Suprapubic skin (tissue), 4 donors: ENCODE results near the gene NAA80. TPM values are rescaled to one million over a fixed set of nuclear protein-coding genes. Genes with fewer than 3 reads are reported as not detected.

ENCODE experiments used
- DNase-seq, 2 donors: peaks; one replicate each; pipeline ENCODE4 v3.0.0-alpha.2; 2019; ENCODE audit warnings: low spot score in 2 of 2
- H3K27ac ChIP-seq: fragments of 200-600 bp; sonication (generic); one replicate; pipeline ENCODE4 v1.5.1; 2019
- H3K27me3 ChIP-seq: fragments of 200-600 bp; sonication (generic); one replicate; pipeline ENCODE4 v1.5.1; 2019
- H3K36me3 ChIP-seq: fragments of 200-600 bp; sonication (generic); one replicate; pipeline ENCODE4 v1.5.1; 2019
- H3K4me1 ChIP-seq: fragments of 200-600 bp; sonication (generic); one replicate; pipeline ENCODE4 v1.5.1; 2019
- H3K4me3 ChIP-seq: fragments of 200-600 bp; sonication (generic); one replicate; pipeline ENCODE4 v1.5.1; 2019; ENCODE audit warnings: mild to moderate bottlenecking
- H3K9me3 ChIP-seq: fragments of 200-600 bp; sonication (generic); one replicate; pipeline ENCODE4 v1.5.1; 2019
- CTCF ChIP-seq, 2 donors: fragments of 200-600 bp in 1 of 2; fragments of 450-650 bp in 1 of 2; sonication (generic) in 1 of 2; IDR thresholded peaks; one replicate each; pipeline ENCODE4 v1.5.1; 2016 to 2019; ENCODE audit warnings: antibody characterized with exemption in 2 of 2, mild to moderate bottlenecking in 1 of 2, moderate library complexity in 1 of 2
- EP300 ChIP-seq: sonication (generic); formaldehyde crosslinking; IDR thresholded peaks from one replicate; pipeline ENCODE4 v1.6.1; 2017; ENCODE audit warnings: antibody characterized with exemption
- POLR2A ChIP-seq, 2 donors: fragments of 450-650 bp; IDR thresholded peaks; one replicate each; pipeline ENCODE4 v1.6.1; 2017; ENCODE audit warnings: antibody characterized with exemption in 2 of 2, mild to moderate bottlenecking in 2 of 2, moderate library complexity in 2 of 2
- POLR2AphosphoS5 ChIP-seq, 3 donors: sonication (generic); formaldehyde crosslinking; IDR thresholded peaks; one replicate each; pipeline ENCODE4 v1.6.1; 2017; ENCODE audit warnings: antibody characterized with exemption in 3 of 3
- WGBS: methylation state at CpG from one replicate; pipeline ENCODE4 v1.1.5; 2018; 5-methylcytosine and 5-hydroxymethylcytosine counted together
- total RNA-seq, 4 donors: library from RNA; depleted of rRNA; stranded (reverse); fragments of >200 nt; gene quantifications; one replicate each; pipeline ENCODE4 v1.1.0, GENCODE V29; 2016

The NAA80 gene
- total RNA-seq, 4 donors from 2014 or later = 19.5 to 23.4 (median 20.3) TPM

- peaks cover 16% of the 10 kb centered on the region for H3K4me1 ChIP-seq
- H3K4me3 ChIP-seq = no peak overlapping the region
- no peak overlapping the region for H3K27ac ChIP-seq
- no peaks in the 10 kb centered on the region for H3K9me3 ChIP-seq
- 85% methylated on average over 8 of the region's 8 CpGs for WGBS
- peaks cover 16% of the 10 kb centered on the region for H3K27me3 ChIP-seq
- DNase-seq = no peak
- TF ChIP-seq POLR2AphosphoS5 (IDR thresholded peaks at IDR 0.05) (no peak), EP300 (no peak), CTCF (IDR thresholded peaks at IDR 0.05) (no peak), POLR2A (IDR thresholded peaks at IDR 0.05) (no peak)
- no peaks in the 10 kb centered on the region for H3K36me3 ChIP-seq
Measured at GRCh38 chr3:50279255-50280016, 19.8 kb downstream of the NAA80 start.

- no peak for DNase-seq
- Histone ChIP-seq H3K27me3 (peaks cover 19% of the 10 kb centered on the region), H3K4me3 (no peak within 1 kb of the TSS), H3K9me3 (no peaks in the 10 kb centered on the region), H3K27ac (no peak within 1 kb of the TSS), H3K36me3 (no peaks in the 10 kb centered on the region), H3K4me1 (peaks cover 22% of the 10 kb centered on the region)
- TF ChIP-seq CTCF (IDR thresholded peaks at IDR 0.05) (no peak), POLR2AphosphoS5 (IDR thresholded peaks at IDR 0.05) (no peak), EP300 (no peak), POLR2A (IDR thresholded peaks at IDR 0.05) (no peak)
- no CpG with 5 or more reads among the region's 2 CpGs for WGBS
Measured at GRCh38 chr3:50278880-50279224, 20.4 kb downstream of the NAA80 start, which contains the start of gene LSMEM2. TSS of gene LSMEM2 (plus strand) at chr3:50279087. CDS start at chr3:50279114, 27 bp downstream.

- no peaks in the 10 kb centered on the region for H3K9me3 ChIP-seq
- peaks cover 23% of the 10 kb centered on the region for H3K27me3 ChIP-seq
- no peak for TF ChIP-seq POLR2A (IDR thresholded peaks at IDR 0.05)
- no peak for TF ChIP-seq CTCF (IDR thresholded peaks at IDR 0.05)
- TF ChIP-seq EP300 = no peak
- no peak for DNase-seq
- H3K36me3 ChIP-seq = no peaks in the 10 kb centered on the region
- 80% methylated on average over 4 of the region's 4 CpGs for WGBS
- no peak overlapping the region for H3K4me3 ChIP-seq
- no peak overlapping the region for H3K27ac ChIP-seq
- H3K4me1 ChIP-seq = peaks cover 27% of the 10 kb centered on the region
Measured at GRCh38 chr3:50278123-50278879, 20.9 kb downstream of the NAA80 start.

- peaks cover 36% of the 10 kb centered on the region for H3K4me1 ChIP-seq
- DNase-seq = no peak
- H3K27ac ChIP-seq = no peak overlapping the region
- no peaks in the 10 kb centered on the region for H3K9me3 ChIP-seq
- H3K36me3 ChIP-seq = no peaks in the 10 kb centered on the region
- no peak overlapping the region for H3K4me3 ChIP-seq
- TF ChIP-seq POLR2A (IDR thresholded peaks at IDR 0.05) (no peak), POLR2AphosphoS5 (IDR thresholded peaks at IDR 0.05) (no peak), CTCF (IDR thresholded peaks at IDR 0.05) (no peak), EP300 (no peak)
- peaks cover 23% of the 10 kb centered on the region for H3K27me3 ChIP-seq
- 90% methylated on average over 16 of the region's 17 CpGs for WGBS
Measured at GRCh38 chr3:50276762-50277101, 22.5 kb downstream of the NAA80 start.

- WGBS = 70% methylated on average over 41 of the region's 79 CpGs
- Histone ChIP-seq H3K27me3 (peaks cover 23% of the 10 kb centered on the region), H3K4me1 (peaks cover 36% of the 10 kb centered on the region), H3K9me3 (no peaks in the 10 kb centered on the region), H3K27ac (no peak overlapping the region), H3K4me3 (no peak overlapping the region), H3K36me3 (no peaks in the 10 kb centered on the region)
- TF ChIP-seq POLR2A (IDR thresholded peaks at IDR 0.05) = no peak
- TF ChIP-seq EP300 = no peak
- TF ChIP-seq CTCF (IDR thresholded peaks at IDR 0.05) = no peak
- no peak for TF ChIP-seq POLR2AphosphoS5 (IDR thresholded peaks at IDR 0.05)
- DNase-seq = no peak
Measured at GRCh38 chr3:50275996-50276761, 23.0 kb downstream of the NAA80 start.
